Cortex of kidney (tissue), 1 donor: Measurements from ENCODE around the gene KCNH1.

Source experiments
- DNase-seq: peaks from one replicate; lab custom pipeline; 2025; lab: John Stamatoyannopoulos, UW

Gene KCNH1

GRCh38 chr1:210635108-210635507 lies 498.8 kb downstream of the KCNH1 start:
- no peak for DNase-seq

- no peak for DNase-seq
Observed at GRCh38 chr1:210633636-210634035, 500.3 kb downstream of the KCNH1 start.

- DNase-seq: no peak
Observed at GRCh38 chr1:210633140-210633539, 500.8 kb downstream of the KCNH1 start.

- no peak for DNase-seq
Observed at GRCh38 chr1:210631399-210631798, 502.5 kb downstream of the KCNH1 start.

- DNase-seq: no peak
Observed at GRCh38 chr1:210629276-210629675, 504.7 kb downstream of the KCNH1 start.

GRCh38 chr1:210627755-210628154 lies 506.2 kb downstream of the KCNH1 start:
- no peak for DNase-seq
